Panc1 (cell line): ENCODE results near the gene NR6A1. TPM values are rescaled to one million over a fixed set of nuclear protein-coding genes. Genes with fewer than 3 reads are reported as not detected.

Experiments used
- ATAC-seq: fragments of 200-7000 bp; cut with Tn5 transposase; 2 replicates; pipeline ENCODE4 v1.9.1; 2020; ENCODE audit warnings: mild to moderate bottlenecking, moderate library complexity
- BruUV-seq: library from RNA; stranded (reverse); fragments of 400-500 nt; replicated peaks from 2 replicates; lab custom pipeline; 2021; lab: Mats Ljungman, UMichigan
- CTCF ChIA-PET: fragments of 300-600 bp; sonication (Branson Sonifier 250); formaldehyde crosslinking; loops from one replicate; lab custom pipeline; 2022; ENCODE audit warnings: antibody characterized with exemption; lab: Charles Lee
- POLR2A ChIA-PET: fragments of 300-600 bp; sonication (Branson Sonifier 250); formaldehyde crosslinking; loops from one replicate; lab custom pipeline; 2022; ENCODE audit warnings: antibody characterized with exemption; lab: Charles Lee
- DNase-seq: peaks from one replicate; pipeline ENCODE4 v3.0.0-alpha.2; 2010; ENCODE audit warnings: low read depth, low spot score
- H3K27ac ChIP-seq: 2 replicates; pipeline ENCODE4 v1.5.1; 2011; ENCODE audit warnings: mild to moderate bottlenecking, low read length, inconsistent platforms
- H3K27me3 ChIP-seq: fragments of 200-500 bp; sonication (Bioruptor generic); 2 replicates; pipeline ENCODE4 v1.6.0; 2014; ENCODE audit warnings: low read length, inconsistent platforms; ENCODE audit not compliant: control insufficient read depth, insufficient read depth
- H3K36me3 ChIP-seq: fragments of 200-500 bp; sonication (Bioruptor generic); 2 replicates; pipeline ENCODE4 v1.5.1; 2014; ENCODE audit warnings: inconsistent platforms, mild to moderate bottlenecking, low read length, moderate library complexity; ENCODE audit not compliant: control insufficient read depth, insufficient read depth
- H3K4me1 ChIP-seq: 2 replicates; pipeline ENCODE4 v1.5.1; 2011; ENCODE audit warnings: inconsistent platforms, mild to moderate bottlenecking, low read length, moderate library complexity; ENCODE audit not compliant: control insufficient read depth, insufficient read depth
- H3K4me3 ChIP-seq, 2 experiments: 2 replicates each; pipeline ENCODE4 v1.5.1; 2011 to 2012; ENCODE audit warnings: low read depth in 2 of 2, low read length in 2 of 2, mild to moderate bottlenecking in 2 of 2, inconsistent platforms in 1 of 2, moderate library complexity in 1 of 2
- H3K9me3 ChIP-seq: fragments of 200-500 bp; sonication (Bioruptor generic); 2 replicates; pipeline ENCODE4 v1.5.1; 2014; ENCODE audit warnings: low read depth, mild to moderate bottlenecking, inconsistent platforms, low read length, moderate library complexity; ENCODE audit not compliant: control insufficient read depth, insufficient read depth
- POLR2AphosphoS5 ChIP-seq: IDR thresholded peaks from 2 replicates; pipeline ENCODE4 v1.6.1; 2012; ENCODE audit warnings: mild to moderate bottlenecking, low read depth, low read length, moderate library complexity
- SIN3A ChIP-seq: IDR thresholded peaks from 2 replicates; pipeline ENCODE4 v1.6.1; 2012; ENCODE audit warnings: low read depth, mild to moderate bottlenecking, low read length, moderate library complexity, borderline replicate concordance; ENCODE audit not compliant: insufficient read depth
- TCF7L2 ChIP-seq: IDR thresholded peaks from 2 replicates; pipeline ENCODE4 v1.6.1; 2011; ENCODE audit warnings: mild to moderate bottlenecking, low read depth, low read length, inconsistent platforms
- in situ Hi-C: cut with HindIII; loops from 2 replicates; pipeline ENCODE4 v1.10.0; 2016; ENCODE audit warnings: low sequenced_read_pairs, low pct_unique_long_range_greater_than_20kb
- intact Hi-C: fragments of 100-400 bp; cut with micrococcal nuclease; formaldehyde crosslinking; loops from one replicate; pipeline ENCODE4 v1.10.0; 2022; ENCODE audit not compliant: unreplicated experiment
- total RNA-seq: library from RNA; stranded (reverse); gene quantifications from one replicate; pipeline ENCODE4 v1.2.1, GENCODE V29; 2021; ENCODE audit not compliant: unreplicated experiment
- TF ChIP-seq, protein P1 (sequence below), 2 experiments: IDR thresholded peaks; 2 replicates each; pipeline ENCODE4 v1.6.1; 2011 to 2012; ENCODE audit warnings: low read depth in 2 of 2, control low read depth in 1 of 2, low read length in 1 of 2, mild to moderate bottlenecking in 1 of 2, moderate library complexity in 1 of 2; ENCODE audit not compliant: insufficient read depth in 1 of 2
- TF ChIP-seq, protein P2 (sequence below): fragments of 450-650 bp; IDR thresholded peaks from 2 replicates; pipeline ENCODE4 v1.5.1; 2017; ENCODE audit warnings: mild to moderate bottlenecking

The NR6A1 gene
- total RNA-seq, 1 experiment from 2014 or later, result 7.6 TPM

DNA sequence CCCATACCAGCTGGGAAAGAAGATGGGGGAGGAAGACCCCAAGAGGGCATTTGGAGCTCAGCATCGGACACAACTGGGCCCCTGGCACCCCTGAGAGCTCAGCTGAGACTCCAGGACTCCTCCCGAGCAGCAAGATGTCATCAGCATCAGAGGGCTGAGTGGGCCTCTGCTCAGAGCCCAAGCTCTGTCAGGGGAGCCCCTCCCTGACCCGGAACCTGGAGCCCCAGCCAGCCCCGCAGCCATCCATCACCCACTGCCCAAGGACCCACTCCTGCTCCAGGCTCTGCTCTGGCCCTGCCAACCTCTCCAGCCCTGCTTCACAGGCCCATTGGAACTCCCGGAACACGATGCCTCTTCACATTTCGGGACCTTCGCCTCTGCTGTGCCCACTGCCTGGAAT, 273.7 kb downstream of the NR6A1 start:
- no peak for DNase-seq
- H3K4me1 ChIP-seq, result no peaks in the 10 kb centered on the region
- CTCF ChIA-PET, result no interaction called here
- H3K9me3 ChIP-seq, result no peaks in the 10 kb centered on the region
- no peak overlapping the region for H3K4me3 ChIP-seq
- TF ChIP-seq, protein P1, sequence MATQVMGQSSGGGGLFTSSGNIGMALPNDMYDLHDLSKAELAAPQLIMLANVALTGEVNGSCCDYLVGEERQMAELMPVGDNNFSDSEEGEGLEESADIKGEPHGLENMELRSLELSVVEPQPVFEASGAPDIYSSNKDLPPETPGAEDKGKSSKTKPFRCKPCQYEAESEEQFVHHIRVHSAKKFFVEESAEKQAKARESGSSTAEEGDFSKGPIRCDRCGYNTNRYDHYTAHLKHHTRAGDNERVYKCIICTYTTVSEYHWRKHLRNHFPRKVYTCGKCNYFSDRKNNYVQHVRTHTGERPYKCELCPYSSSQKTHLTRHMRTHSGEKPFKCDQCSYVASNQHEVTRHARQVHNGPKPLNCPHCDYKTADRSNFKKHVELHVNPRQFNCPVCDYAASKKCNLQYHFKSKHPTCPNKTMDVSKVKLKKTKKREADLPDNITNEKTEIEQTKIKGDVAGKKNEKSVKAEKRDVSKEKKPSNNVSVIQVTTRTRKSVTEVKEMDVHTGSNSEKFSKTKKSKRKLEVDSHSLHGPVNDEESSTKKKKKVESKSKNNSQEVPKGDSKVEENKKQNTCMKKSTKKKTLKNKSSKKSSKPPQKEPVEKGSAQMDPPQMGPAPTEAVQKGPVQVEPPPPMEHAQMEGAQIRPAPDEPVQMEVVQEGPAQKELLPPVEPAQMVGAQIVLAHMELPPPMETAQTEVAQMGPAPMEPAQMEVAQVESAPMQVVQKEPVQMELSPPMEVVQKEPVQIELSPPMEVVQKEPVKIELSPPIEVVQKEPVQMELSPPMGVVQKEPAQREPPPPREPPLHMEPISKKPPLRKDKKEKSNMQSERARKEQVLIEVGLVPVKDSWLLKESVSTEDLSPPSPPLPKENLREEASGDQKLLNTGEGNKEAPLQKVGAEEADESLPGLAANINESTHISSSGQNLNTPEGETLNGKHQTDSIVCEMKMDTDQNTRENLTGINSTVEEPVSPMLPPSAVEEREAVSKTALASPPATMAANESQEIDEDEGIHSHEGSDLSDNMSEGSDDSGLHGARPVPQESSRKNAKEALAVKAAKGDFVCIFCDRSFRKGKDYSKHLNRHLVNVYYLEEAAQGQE (IDR thresholded peaks at IDR 0.05; ENCODE audit: insufficient read depth in 1 of 2, low read depth in 2 of 2, low read length in 1 of 2), result no peak
- TF ChIP-seq SIN3A (no peak), POLR2AphosphoS5 (no peak), TCF7L2 (no peak)
- TF ChIP-seq, protein P2, sequence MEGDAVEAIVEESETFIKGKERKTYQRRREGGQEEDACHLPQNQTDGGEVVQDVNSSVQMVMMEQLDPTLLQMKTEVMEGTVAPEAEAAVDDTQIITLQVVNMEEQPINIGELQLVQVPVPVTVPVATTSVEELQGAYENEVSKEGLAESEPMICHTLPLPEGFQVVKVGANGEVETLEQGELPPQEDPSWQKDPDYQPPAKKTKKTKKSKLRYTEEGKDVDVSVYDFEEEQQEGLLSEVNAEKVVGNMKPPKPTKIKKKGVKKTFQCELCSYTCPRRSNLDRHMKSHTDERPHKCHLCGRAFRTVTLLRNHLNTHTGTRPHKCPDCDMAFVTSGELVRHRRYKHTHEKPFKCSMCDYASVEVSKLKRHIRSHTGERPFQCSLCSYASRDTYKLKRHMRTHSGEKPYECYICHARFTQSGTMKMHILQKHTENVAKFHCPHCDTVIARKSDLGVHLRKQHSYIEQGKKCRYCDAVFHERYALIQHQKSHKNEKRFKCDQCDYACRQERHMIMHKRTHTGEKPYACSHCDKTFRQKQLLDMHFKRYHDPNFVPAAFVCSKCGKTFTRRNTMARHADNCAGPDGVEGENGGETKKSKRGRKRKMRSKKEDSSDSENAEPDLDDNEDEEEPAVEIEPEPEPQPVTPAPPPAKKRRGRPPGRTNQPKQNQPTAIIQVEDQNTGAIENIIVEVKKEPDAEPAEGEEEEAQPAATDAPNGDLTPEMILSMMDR, result no peak
- no peaks in the 10 kb centered on the region for H3K27me3 ChIP-seq
- no peak for ATAC-seq
- BruUV-seq, result no TSS peak
- intact Hi-C loops (no loop called here), in situ Hi-C loops (no loop called here)
- POLR2A ChIA-PET, result no interaction called here
- no peak overlapping the region for H3K27ac ChIP-seq
- no peaks in the 10 kb centered on the region for H3K36me3 ChIP-seq

DNA sequence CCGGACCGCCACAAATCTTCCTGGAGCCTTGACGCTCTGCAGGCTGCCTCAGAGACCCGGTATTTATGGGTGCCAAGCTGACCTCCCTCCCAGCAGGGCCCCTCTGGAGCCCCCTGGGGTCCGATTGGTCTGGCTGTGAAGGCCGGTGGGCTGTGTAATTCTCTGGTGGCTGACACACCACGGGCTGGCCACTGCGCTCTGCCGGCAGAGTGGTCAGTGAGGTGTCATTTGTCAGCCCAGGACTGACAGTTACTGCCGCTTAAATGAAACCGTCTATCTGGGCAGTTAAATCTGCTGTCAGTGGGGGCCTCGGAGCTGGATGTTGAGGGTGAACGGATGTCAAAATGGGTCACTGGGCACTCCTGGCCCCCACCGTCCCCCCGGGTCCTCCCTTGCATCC, 274.6 kb downstream of the NR6A1 start:
- Histone ChIP-seq H3K36me3 (no peaks in the 10 kb centered on the region), H3K27me3 (no peaks in the 10 kb centered on the region), H3K9me3 (no peaks in the 10 kb centered on the region), H3K27ac (no peak overlapping the region), H3K4me3 (no peak overlapping the region), H3K4me1 (no peaks in the 10 kb centered on the region)
- no peak for TF ChIP-seq TCF7L2
- TF ChIP-seq, protein P1 (IDR thresholded peaks at IDR 0.05; ENCODE audit: insufficient read depth in 1 of 2, low read depth in 2 of 2, low read length in 1 of 2), result no peak
- TF ChIP-seq, protein P2, result no peak
- TF ChIP-seq SIN3A, result no peak
- TF ChIP-seq POLR2AphosphoS5, result no peak
- ATAC-seq (no peak), DNase-seq (no peak)
- POLR2A ChIA-PET, result no interaction called here
- CTCF ChIA-PET, result interaction anchor here (0.6 kb wide), 1 partner anchor 85 kb away, joined by 5 read pairs; no protein-coding TSS in a partner anchor
- BruUV-seq, result no TSS peak
- in situ Hi-C loops, result no loop called here
- intact Hi-C loops, result no loop called here
